HG02840 (cell line): Measurements from ENCODE around the gene SPIN2B.

Experiments used
- ATAC-seq: cut with Tn5 transposase; IDR thresholded peaks from one replicate; pipeline ENCODE4 v1.9.1; 2021; ENCODE audit warnings: mild to moderate bottlenecking, moderate library complexity, moderate number of reproducible peaks; ENCODE audit not compliant: unreplicated experiment, low FRiP score

Gene SPIN2B

DNA sequence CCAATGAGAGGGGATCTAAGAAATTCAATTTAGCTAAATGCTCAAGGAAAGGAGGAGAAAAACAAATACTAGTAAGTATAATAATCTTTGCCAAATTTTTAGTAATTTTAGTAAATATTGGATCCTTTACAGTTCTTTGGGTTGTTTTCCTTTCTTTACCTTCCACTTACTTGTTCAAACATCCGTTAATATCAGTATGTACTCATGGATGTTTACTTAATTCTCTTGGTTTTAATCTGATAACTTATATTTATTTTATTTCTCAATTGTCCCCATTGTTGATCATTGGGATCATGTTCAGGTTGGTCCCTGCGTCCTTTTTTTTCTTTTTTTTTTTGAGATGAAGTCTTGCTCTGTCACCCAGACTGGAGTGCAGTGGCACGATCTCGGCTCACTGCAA lies 46.9 kb downstream of the SPIN2B start:
- ATAC-seq: no peak

DNA sequence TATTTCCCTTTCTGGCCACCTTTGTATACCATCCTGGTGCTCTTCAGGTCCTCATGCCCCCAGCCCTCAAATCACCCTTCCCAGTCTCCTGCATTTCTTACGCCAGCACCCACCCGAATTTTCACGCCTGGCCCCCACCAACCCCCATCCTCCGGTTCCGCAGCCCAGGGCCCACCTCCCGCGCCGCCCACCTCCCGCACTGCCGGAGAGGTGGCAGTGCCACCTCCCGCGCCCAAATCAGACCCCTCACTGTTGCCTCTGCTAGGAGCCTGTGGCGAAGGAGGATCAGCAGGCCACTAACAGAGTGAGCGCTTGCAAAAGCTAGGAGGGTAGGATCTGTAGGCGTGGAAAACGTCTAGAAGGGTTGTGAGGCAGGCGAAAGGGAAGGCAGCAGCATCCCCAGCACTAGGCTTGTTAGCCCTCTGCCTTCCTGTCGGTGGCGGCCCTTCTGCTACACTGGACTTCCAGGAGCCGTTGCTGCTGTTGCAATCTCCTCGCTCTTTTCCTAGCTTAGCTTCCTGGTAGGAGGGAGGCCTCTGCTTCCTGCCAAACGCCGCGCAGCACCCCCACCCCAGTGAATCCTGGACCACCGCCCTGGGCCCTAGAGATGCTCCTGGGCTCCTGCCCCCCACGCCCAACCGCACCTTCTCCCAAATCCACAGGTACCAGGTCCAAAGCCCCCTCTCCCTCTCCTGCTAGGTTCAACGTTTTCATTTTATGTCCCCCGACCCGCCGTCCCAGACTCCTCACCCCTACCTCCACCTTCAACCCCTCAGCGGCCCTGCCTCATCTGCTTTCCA lies 51.0 kb downstream of the SPIN2B start:
- ATAC-seq: no peak
